HEK293 (cell line): ENCODE measurements around the gene CTDSP1.

ENCODE experiments used
- CTCF ChIP-seq: fragments of 450-650 bp; formaldehyde crosslinking; IDR thresholded peaks from 2 replicates; pipeline ENCODE4 v1.5.1; 2016; ENCODE audit warnings: missing biosample characterization, missing genetic modification characterization
- MEIS1 ChIP-seq: sonication (generic); formaldehyde crosslinking; IDR thresholded peaks from 2 replicates; pipeline ENCODE4 v1.8.1; 2022; ENCODE audit warnings: missing genetic modification reagents, mild to moderate bottlenecking, borderline replicate concordance
- PBX3 ChIP-seq: sonication (generic); formaldehyde crosslinking; IDR thresholded peaks from 2 replicates; pipeline ENCODE4 v1.8.1; 2022; ENCODE audit warnings: mild to moderate bottlenecking, moderate library complexity, missing genetic modification reagents
- REPIN1 ChIP-seq: fragments of 450-650 bp; formaldehyde crosslinking; IDR thresholded peaks from 2 replicates; pipeline ENCODE4 v1.5.1; 2017; ENCODE audit warnings: missing biosample characterization, missing genetic modification characterization, low read depth
- SETDB1 ChIP-seq: IDR thresholded peaks from one replicate; pipeline ENCODE4 v1.6.1; 2017; ENCODE audit warnings: mild to moderate bottlenecking, low read length, moderate library complexity, mixed read lengths; ENCODE audit not compliant: insufficient read length
- ZNF184 ChIP-seq: fragments of 450-650 bp; IDR thresholded peaks from 2 replicates; pipeline ENCODE4 v1.5.1; 2018; ENCODE audit warnings: missing biosample characterization, mild to moderate bottlenecking, missing genetic modification characterization
- ZNF354C ChIP-seq: fragments of 450-650 bp; formaldehyde crosslinking; IDR thresholded peaks from 2 replicates; pipeline ENCODE4 v1.5.1; 2016; ENCODE audit warnings: missing biosample characterization, missing genetic modification characterization, low read depth, borderline replicate concordance
- ZNF426 ChIP-seq: fragments of 450-650 bp; formaldehyde crosslinking; IDR thresholded peaks from 2 replicates; pipeline ENCODE4 v1.5.1; 2017; ENCODE audit warnings: missing biosample characterization, missing genetic modification characterization, mild to moderate bottlenecking, inconsistent platforms, moderate library complexity
- ZNF510 ChIP-seq: fragments of 450-650 bp; formaldehyde crosslinking; IDR thresholded peaks from 2 replicates; pipeline ENCODE4 v1.5.1; 2018; ENCODE audit warnings: mild to moderate bottlenecking, missing genetic modification characterization, missing biosample characterization; ENCODE audit not compliant: insufficient replicate concordance
- ZNF530 ChIP-seq: fragments of 450-650 bp; formaldehyde crosslinking; IDR thresholded peaks from 2 replicates; pipeline ENCODE4 v1.5.1; 2016; ENCODE audit warnings: low read depth, missing biosample characterization, missing genetic modification characterization
- ZNF624 ChIP-seq: fragments of 450-650 bp; formaldehyde crosslinking; IDR thresholded peaks from 2 replicates; pipeline ENCODE4 v1.5.1; 2017; ENCODE audit warnings: missing biosample characterization, missing genetic modification characterization
- ZNF791 ChIP-seq: fragments of 450-650 bp; formaldehyde crosslinking; IDR thresholded peaks from 2 replicates; pipeline ENCODE4 v1.5.1; 2016; ENCODE audit warnings: missing biosample characterization, missing genetic modification characterization

- no peak for TF ChIP-seq ZNF624
- no peak for TF ChIP-seq CTCF
- no peak for TF ChIP-seq ZNF791
- TF ChIP-seq ZNF184 (tag by site-specific recombination): no peak
- no peak for TF ChIP-seq ZNF426 (tag by site-specific recombination)
- no peak for TF ChIP-seq ZNF354C (tag by site-specific recombination)
- TF ChIP-seq MEIS1 (CRISPR knock-in tag): no peak
- TF ChIP-seq REPIN1 (tag by site-specific recombination): no peak
- TF ChIP-seq PBX3: no peak
- TF ChIP-seq ZNF510 (tag by site-specific recombination): no peak
- no peak for TF ChIP-seq ZNF530 (tag by site-specific recombination)
- no peak for TF ChIP-seq SETDB1
Measured at GRCh38 chr2:218402911-218403411, 3.3 kb downstream of the CTDSP1 start.
